ENCODE results near the gene KRTAP4-16. TPM values are rescaled to one million over a fixed set of nuclear protein-coding genes. Genes with fewer than 3 reads are reported as not detected.
"Not testable (repeated sequence)": the region's sequence is repeated elsewhere in the genome, so short reads cannot be mapped to it uniquely, and the experiment has no call there.

KRTAP4-16 gene
- total RNA-seq, 1 donor from 2014 or later, result not detected

DNA sequence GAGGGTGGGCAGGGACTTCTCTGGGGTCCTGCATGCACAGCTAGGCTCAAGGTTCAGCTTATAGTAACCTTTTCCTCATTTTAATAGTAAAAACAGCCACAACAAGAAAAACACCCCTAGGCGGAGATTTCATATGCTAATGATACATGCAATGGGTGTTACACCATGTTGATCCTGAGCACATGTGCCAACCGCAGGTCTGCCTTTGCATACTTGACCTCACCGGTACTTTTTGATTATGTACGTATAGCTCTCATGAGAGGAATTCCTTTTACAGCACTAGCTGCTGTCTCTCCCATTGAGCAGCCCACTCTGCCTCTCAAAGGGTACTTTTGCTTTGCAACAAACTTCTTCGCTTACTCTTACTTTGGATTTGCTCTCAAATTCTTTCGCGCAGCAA is 6.0 kb downstream of the KRTAP4-16 start:
- H3K27ac Mint-ChIP-seq (ENCODE audit: unreplicated experiment), result no peak overlapping the region
- H3K27me3 Mint-ChIP-seq (ENCODE audit: low read depth), result peaks cover 26% of the 10 kb centered on the region
- no peak for DNase-seq (ENCODE audit: low read depth, low spot score)
- no peaks in the 10 kb centered on the region for H3K36me3 Mint-ChIP-seq (ENCODE audit: low read depth)
- TF ChIP-seq, protein P1, sequence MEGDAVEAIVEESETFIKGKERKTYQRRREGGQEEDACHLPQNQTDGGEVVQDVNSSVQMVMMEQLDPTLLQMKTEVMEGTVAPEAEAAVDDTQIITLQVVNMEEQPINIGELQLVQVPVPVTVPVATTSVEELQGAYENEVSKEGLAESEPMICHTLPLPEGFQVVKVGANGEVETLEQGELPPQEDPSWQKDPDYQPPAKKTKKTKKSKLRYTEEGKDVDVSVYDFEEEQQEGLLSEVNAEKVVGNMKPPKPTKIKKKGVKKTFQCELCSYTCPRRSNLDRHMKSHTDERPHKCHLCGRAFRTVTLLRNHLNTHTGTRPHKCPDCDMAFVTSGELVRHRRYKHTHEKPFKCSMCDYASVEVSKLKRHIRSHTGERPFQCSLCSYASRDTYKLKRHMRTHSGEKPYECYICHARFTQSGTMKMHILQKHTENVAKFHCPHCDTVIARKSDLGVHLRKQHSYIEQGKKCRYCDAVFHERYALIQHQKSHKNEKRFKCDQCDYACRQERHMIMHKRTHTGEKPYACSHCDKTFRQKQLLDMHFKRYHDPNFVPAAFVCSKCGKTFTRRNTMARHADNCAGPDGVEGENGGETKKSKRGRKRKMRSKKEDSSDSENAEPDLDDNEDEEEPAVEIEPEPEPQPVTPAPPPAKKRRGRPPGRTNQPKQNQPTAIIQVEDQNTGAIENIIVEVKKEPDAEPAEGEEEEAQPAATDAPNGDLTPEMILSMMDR (conservative IDR thresholded peaks at IDR 0.05), result no peak
- peaks cover 5% of the 10 kb centered on the region for H3K9me3 Mint-ChIP-seq
- H3K4me3 Mint-ChIP-seq, result no peak overlapping the region
- no peaks in the 10 kb centered on the region for H3K4me1 Mint-ChIP-seq

- not testable (repeated sequence) for H3K4me1 Mint-ChIP-seq; H3K27me3 Mint-ChIP-seq (ENCODE audit: low read depth)
Measured at GRCh38 chr17:41088760-41089352, 13.2 kb downstream of the KRTAP4-16 start.

DNA sequence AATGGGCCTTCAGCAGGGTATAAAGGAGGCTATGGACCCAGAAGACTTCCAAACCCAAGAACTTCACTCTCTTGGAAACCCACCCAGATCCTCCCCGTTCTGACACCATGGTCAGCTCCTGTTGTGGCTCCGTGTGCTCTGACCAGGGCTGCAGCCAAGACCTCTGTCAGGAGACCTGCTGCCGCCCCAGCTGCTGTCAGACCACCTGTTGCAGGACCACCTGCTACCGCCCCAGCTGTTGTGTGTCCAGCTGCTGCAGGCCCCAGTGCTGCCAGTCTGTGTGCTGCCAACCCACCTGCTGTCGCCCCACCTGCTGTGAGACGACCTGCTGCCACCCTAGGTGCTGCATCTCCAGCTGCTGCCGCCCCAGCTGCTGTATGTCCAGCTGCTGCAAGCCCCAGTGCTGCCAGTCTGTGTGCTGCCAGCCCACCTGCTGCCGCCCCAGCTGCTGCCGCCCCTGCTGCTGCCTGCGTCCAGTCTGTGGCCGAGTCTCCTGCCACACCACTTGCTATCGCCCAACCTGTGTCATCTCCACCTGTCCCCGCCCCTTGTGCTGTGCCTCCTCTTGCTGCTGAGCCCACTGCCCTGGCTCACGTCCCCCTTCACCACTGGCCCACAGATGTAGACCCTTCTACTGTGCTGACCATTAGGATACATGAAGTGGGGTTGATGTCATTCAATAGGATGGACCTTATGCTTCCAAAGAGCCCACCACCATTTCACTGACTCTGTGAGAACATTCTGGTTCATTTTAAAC is 17.7 kb downstream of the KRTAP4-16 start, which contains the start of gene KRTAP4-7:
Gene KRTAP4-7, plus strand, starts transcription at position 51 of the 757 bp plus-strand sequence. Its CDS starts 57 bp downstream, at position 108.
- H3K36me3 Mint-ChIP-seq (ENCODE audit: low read depth); H3K27ac Mint-ChIP-seq (ENCODE audit: unreplicated experiment); H3K4me1 Mint-ChIP-seq; H3K9me3 Mint-ChIP-seq; H3K4me3 Mint-ChIP-seq; DNase-seq (ENCODE audit: low read depth, low spot score); H3K27me3 Mint-ChIP-seq (ENCODE audit: low read depth): not testable (repeated sequence)

More at GRCh38 chr17:41088760-41089352, 13.2 kb downstream of the KRTAP4-16 start:
- H3K27ac Mint-ChIP-seq (ENCODE audit: unreplicated experiment); H3K36me3 Mint-ChIP-seq (ENCODE audit: low read depth); H3K9me3 Mint-ChIP-seq; H3K4me3 Mint-ChIP-seq; DNase-seq (ENCODE audit: low read depth, low spot score): not testable (repeated sequence)

DNA sequence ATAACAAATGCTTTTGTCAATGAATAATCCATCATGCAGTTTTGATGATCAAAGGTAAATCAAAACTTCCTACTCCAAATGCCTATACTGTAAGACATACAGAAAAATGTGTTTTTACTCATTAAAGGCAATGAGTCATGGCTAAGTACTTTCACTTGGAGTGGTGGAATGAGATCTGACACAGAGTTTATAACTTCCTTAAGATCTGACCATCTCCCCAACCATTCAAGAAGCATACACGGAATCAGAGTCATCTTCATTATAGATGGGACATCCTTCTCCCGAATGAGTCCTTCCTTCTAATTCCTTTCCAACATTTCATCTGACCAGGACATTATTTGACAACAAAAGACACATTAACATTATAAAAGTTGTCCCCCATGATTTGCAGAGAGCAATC is 18.6 kb downstream of the KRTAP4-16 start:
- H3K36me3 Mint-ChIP-seq (ENCODE audit: low read depth); H3K27ac Mint-ChIP-seq (ENCODE audit: unreplicated experiment); H3K27me3 Mint-ChIP-seq (ENCODE audit: low read depth); H3K4me3 Mint-ChIP-seq; DNase-seq (ENCODE audit: low read depth, low spot score); H3K9me3 Mint-ChIP-seq; H3K4me1 Mint-ChIP-seq: not testable (repeated sequence)

- no peak overlapping the region for H3K4me3 Mint-ChIP-seq
- no peaks in the 10 kb centered on the region for H3K9me3 Mint-ChIP-seq
- no peak overlapping the region for H3K27ac Mint-ChIP-seq (ENCODE audit: unreplicated experiment)
- no peaks in the 10 kb centered on the region for H3K4me1 Mint-ChIP-seq
- H3K27me3 Mint-ChIP-seq (ENCODE audit: low read depth), result peaks cover 9% of the 10 kb centered on the region
- H3K36me3 Mint-ChIP-seq (ENCODE audit: low read depth), result no peaks in the 10 kb centered on the region
- TF ChIP-seq, protein P1 (conservative IDR thresholded peaks at IDR 0.05), result no peak
- no peak for DNase-seq (ENCODE audit: low read depth, low spot score)
Measured at GRCh38 chr17:41082626-41083025, 19.4 kb downstream of the KRTAP4-16 start.

GRCh38 chr17:41076788-41077187 is 25.2 kb downstream of the KRTAP4-16 start:
- no peak for DNase-seq (ENCODE audit: low read depth, low spot score)
- TF ChIP-seq, protein P1 (conservative IDR thresholded peaks at IDR 0.05), result no peak
- Mint-ChIP-seq H3K27ac (ENCODE audit: unreplicated experiment) (no peak overlapping the region), H3K27me3 (ENCODE audit: low read depth) (peaks cover 23% of the 10 kb centered on the region), H3K4me1 (no peaks in the 10 kb centered on the region), H3K36me3 (ENCODE audit: low read depth) (no peaks in the 10 kb centered on the region), H3K9me3 (no peaks in the 10 kb centered on the region), H3K4me3 (no peak overlapping the region)

GRCh38 chr17:41073676-41074075 is 28.3 kb downstream of the KRTAP4-16 start:
- no peak overlapping the region for H3K27ac Mint-ChIP-seq (ENCODE audit: unreplicated experiment)
- H3K27me3 Mint-ChIP-seq (ENCODE audit: low read depth), result peaks cover 23% of the 10 kb centered on the region
- H3K4me1 Mint-ChIP-seq, result no peaks in the 10 kb centered on the region
- H3K9me3 Mint-ChIP-seq, result no peaks in the 10 kb centered on the region
- no peak for DNase-seq (ENCODE audit: low read depth, low spot score)
- TF ChIP-seq, protein P1 (conservative IDR thresholded peaks at IDR 0.05), result no peak
- no peaks in the 10 kb centered on the region for H3K36me3 Mint-ChIP-seq (ENCODE audit: low read depth)
- no peak overlapping the region for H3K4me3 Mint-ChIP-seq

All from neural crest cell (in vitro differentiated cells).